CD4-positive, alpha-beta T cell treated with Interleukin-17A for 4 hours (primary cell): ENCODE measurements around the gene POLR2E.

ENCODE experiments used
- DNase-seq: peaks from one replicate; pipeline ENCODE4 v3.0.0-alpha.2; 2020; ENCODE audit warnings: mixed read lengths

Gene POLR2E

GRCh38 chr19:1062387-1063029 is 32.7 kb downstream of the POLR2E start:
- no peak for DNase-seq

- no peak for DNase-seq
Measured at GRCh38 chr19:1061987-1062386, 33.2 kb downstream of the POLR2E start.

GRCh38 chr19:1060689-1061088 is 34.5 kb downstream of the POLR2E start:
- DNase-seq, result no peak

GRCh38 chr19:1058112-1058511 is 37.1 kb downstream of the POLR2E start:
- DNase-seq, result peak; percentile 44

GRCh38 chr19:1057176-1057855 is 37.9 kb downstream of the POLR2E start:
- peak; percentile 71 for DNase-seq

GRCh38 chr19:1055886-1056620 is 39.1 kb downstream of the POLR2E start:
- DNase-seq, result no peak

- DNase-seq, result no peak
Measured at GRCh38 chr19:1055028-1055425, 40.1 kb downstream of the POLR2E start.

- DNase-seq, result no peak
Measured at GRCh38 chr19:1054102-1055027, 40.8 kb downstream of the POLR2E start.

- no peak for DNase-seq
Measured at GRCh38 chr19:1053176-1054101, 41.7 kb downstream of the POLR2E start.

GRCh38 chr19:1052349-1052975 is 42.7 kb downstream of the POLR2E start:
- peak; percentile 35 for DNase-seq

- no peak for DNase-seq
Measured at GRCh38 chr19:1051791-1052190, 43.4 kb downstream of the POLR2E start.

GRCh38 chr19:1050989-1051788 is 44.0 kb downstream of the POLR2E start:
- DNase-seq, result no peak

- no peak for DNase-seq
Measured at GRCh38 chr19:1049800-1050199, 45.4 kb downstream of the POLR2E start.

GRCh38 chr19:1049106-1049505 is 46.1 kb downstream of the POLR2E start:
- no peak for DNase-seq

GRCh38 chr19:1047696-1048147 is 47.5 kb downstream of the POLR2E start:
- no peak for DNase-seq

GRCh38 chr19:1046836-1047695 is 48.1 kb downstream of the POLR2E start:
- no peak for DNase-seq

- DNase-seq, result no peak
Measured at GRCh38 chr19:1046117-1046626, 49.0 kb downstream of the POLR2E start.

- peak; percentile 49 for DNase-seq
Measured at GRCh38 chr19:1045247-1045603, 50.0 kb downstream of the POLR2E start.
